Measurements from ENCODE around the gene SLC35G6.
A peak's percentile ranks its signal among the peaks of the same experiment; 100 is the strongest.
"Not testable (repeated sequence)": the region's sequence is repeated elsewhere in the genome, so short reads cannot be mapped to it uniquely, and the experiment has no call there.

SLC35G6 gene

GRCh38 chr17:7478276-7479212 is 2.7 kb upstream of the SLC35G6 start:
- peak in 1 of 2 donors; percentile 33 for DNase-seq (ENCODE audit: low read depth in 2 of 2)

DNA sequence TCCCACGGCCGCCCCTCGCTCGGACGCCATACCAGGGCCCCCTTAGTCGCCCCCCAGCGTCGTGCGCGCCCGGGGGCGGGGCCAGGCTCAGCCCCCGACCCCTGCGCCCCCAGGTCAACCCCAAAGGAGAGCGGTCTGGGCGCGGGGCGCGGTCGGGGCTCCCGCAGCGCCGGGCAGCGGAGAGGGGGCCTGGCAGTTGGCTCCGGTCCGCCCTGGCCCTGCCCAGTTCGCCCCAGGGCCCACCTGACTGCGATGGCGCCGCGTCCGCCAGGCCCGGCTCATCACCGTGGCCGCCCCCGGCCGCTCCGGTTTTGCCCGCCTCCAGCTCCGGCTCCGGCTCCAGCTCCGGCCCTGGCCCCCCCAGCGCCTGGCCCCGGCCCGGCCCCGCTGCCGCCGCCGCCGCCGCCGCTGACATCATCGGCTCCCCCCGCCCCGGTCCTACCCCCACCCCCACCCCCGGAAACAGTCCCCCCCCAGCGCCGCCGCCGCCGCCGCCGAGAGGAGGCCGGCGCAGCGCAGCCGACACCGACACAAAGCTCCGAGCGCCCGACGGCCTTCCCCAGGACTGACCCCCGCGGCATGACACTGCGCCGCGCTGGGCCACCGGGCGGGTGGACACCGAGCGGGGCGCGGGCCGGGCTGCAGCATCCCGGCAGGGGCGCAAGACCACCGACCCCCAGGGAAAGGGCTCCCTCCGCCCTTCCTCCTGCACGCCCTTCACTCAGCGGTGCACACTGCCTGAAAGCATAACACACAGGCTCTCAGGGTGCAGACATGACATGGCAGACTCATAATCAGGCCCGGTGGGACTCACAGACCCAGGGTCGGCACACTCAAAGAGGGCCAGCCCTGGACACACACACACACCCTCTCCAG is 1.8 kb upstream of the SLC35G6 start, which contains the start of gene ZBTB4:
ZBTB4 (minus strand) TSS at position 419 of the 876 bp plus-strand sequence. CDS start 12,830 bp downstream, outside the sequence.
- peak in 1 of 2 donors; percentile 19 for DNase-seq (ENCODE audit: low read depth in 2 of 2)

DNA sequence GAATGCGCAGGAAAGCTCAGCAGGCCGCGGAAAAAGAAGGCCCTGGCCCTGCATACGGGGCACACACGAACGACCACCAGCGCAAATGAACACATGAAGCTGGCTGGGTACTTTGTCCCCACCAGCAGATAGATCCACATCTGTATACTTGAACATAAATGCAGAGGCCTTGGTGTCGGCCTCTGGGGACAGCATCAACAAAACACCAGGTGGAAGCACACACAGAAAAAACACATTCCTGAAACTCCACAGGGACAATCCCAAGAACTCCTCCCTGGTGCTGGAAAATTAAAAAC is 1.2 kb upstream of the SLC35G6 start:
- no peak for DNase-seq (ENCODE audit: low read depth in 2 of 2)

DNA sequence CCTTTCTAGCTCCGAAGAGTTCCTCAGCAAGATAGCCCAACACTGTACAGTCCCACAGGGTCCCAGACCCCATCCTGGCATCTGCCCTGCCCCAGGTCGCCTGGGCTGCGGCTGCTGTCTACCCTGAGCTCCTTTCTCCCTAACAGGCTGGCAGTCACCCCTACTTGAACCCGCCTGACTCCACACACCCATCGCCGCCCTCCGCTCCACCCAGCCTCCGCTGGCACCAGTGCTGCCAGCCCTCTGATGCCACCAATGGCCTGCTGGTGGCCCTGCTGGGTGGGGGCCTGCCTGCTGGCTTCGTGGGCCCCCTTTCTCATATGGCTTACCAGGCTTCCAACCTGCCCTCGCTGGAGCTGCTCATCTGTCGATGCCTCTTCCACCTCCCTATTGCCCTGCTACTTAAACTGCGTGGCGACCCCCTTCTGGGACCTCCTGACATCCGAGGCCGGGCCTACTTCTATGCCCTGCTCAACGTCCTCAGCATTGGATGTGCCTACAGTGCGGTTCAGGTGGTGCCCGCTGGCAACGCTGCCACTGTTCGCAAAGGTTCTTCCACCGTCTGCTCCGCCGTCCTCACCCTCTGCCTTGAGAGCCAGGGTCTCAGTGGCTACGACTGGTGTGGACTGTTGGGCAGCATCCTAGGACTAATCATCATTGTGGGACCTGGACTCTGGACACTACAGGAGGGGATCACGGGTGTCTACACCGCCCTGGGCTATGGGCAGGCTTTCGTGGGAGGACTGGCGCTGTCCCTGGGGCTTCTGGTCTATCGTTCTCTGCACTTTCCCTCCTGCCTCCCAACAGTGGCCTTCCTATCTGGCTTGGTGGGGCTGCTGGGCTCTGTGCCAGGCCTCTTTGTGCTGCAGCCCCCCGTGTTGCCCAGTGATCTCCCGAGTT is 846 bp downstream of the SLC35G6 start:
- DNase-seq (ENCODE audit: low read depth in 2 of 2), result not testable (repeated sequence)

GRCh38 chr17:7482742-7483088 is 1.5 kb downstream of the SLC35G6 start:
- DNase-seq (ENCODE audit: low read depth in 2 of 2), result not testable (repeated sequence)

GRCh38 chr17:7483255-7484066 is 2.2 kb downstream of the SLC35G6 start:
- peak; percentile 88 to 91 for DNase-seq (ENCODE audit: low read depth in 2 of 2)

DNA sequence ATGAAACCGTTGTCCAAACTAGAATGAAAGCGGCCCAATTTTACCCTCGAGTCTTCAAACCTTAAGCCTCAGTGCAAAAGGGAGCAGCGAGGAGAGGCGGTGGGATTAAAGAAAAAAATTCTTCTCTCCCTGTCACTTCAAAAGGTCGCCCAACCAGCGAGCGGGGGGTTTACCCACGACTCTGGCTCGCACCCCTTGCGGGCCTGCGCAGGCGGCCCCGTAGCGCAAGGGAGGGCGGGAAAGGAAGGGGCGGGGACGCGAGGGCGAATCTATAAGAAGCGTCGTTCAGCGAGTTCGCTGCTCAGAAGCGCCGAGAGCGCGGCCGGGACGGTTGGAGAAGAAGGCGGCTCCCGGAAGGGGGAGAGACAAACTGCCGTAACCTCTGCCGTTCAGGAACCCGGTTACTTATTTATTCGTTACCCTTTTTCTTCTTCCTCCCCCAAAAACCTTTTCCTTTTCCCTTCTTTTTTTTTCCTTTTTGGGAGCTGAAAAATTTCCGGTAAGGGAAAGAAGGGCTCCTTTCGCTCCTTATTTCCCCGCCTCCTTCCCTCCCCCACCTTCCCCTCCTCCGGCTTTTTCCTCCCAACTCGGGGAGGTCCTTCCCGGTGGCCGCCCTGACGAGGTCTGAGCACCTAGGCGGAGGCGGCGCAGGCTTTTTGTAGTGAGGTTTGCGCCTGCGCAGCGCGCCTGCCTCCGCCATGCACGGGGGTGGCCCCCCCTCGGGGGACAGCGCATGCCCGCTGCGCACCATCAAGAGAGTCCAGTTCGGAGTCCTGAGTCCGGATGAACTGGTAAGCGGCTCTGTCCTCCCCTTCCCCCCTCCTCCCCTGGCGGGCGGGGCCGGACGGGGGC is 3.0 kb downstream of the SLC35G6 start, which contains the start of gene POLR2A:
POLR2A (plus strand) TSS at position 300 of the 852 bp plus-strand sequence.
- DNase-seq (ENCODE audit: low read depth in 2 of 2), result peak; percentile 95 to 96

DNA sequence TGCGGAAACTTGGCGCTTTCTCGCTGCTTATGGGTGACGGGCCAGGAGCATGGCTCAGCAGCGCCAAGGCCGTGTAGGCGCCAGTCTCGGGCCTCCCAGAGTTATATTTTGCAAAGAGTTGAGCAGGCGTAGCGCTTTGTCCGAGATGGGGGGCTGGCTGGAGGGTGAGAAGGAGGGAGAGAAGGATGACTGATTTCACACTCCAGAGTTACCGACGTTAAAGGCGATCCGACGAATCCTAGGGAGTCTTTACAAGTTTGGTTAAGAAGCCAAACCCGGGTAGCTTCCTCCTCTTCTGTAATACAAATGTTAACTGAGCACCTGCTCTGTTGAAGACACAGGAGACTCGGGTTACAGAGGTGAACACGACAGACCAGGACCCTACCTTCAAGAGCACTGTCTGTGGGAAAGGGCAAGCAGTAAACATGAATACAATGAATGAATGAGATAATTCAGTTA is 3.7 kb downstream of the SLC35G6 start:
- no peak for DNase-seq (ENCODE audit: low read depth in 2 of 2)

DNA sequence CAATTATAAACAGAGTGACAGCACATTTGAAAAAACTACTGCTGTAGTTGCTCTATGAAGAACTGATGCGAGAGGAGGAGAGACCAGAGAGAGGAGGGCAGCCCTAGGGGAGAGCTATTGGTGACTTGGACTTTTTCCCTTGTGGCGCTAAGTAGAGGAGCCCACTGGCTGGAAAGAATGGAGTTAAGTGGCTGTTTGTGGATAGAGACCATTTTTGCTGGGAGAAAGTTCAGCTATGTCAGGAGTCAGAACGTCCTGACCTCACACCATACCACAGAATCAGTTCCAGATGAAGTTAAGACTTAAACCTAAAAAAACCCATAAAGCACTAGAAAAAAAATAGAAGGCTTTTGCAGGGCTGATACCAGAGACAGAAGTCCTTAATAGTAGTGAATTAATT is 4.9 kb downstream of the SLC35G6 start:
- no peak for DNase-seq (ENCODE audit: low read depth in 2 of 2)

- DNase-seq (ENCODE audit: low read depth in 2 of 2), result no peak
These were observed 8.9 kb downstream of the SLC35G6 start for GRCh38 chr17:7490144-7490543.

- DNase-seq (ENCODE audit: low read depth in 2 of 2), result no peak
These were observed 10.3 kb downstream of the SLC35G6 start for GRCh38 chr17:7491583-7491982.

DNA sequence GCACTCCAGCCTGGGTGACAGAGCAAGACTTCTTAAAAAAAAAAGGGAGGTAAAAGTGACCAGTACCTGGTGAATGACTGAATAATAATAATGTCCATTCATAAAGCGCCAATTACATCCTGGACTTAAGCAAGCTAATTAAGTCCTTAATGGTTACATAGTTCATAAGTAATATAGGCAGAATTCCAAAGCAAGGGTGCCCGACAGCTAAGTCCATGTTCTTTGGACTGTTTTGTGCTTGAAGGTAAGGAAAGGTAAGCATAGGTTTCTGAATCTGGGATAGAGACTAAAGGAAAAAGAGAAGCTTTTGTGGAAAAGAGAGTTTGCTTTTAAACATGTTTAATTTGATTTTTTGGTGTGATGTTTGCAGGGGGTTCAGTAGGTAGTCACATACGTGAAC is 12.7 kb downstream of the SLC35G6 start:
- no peak for DNase-seq (ENCODE audit: low read depth in 2 of 2)

DNA sequence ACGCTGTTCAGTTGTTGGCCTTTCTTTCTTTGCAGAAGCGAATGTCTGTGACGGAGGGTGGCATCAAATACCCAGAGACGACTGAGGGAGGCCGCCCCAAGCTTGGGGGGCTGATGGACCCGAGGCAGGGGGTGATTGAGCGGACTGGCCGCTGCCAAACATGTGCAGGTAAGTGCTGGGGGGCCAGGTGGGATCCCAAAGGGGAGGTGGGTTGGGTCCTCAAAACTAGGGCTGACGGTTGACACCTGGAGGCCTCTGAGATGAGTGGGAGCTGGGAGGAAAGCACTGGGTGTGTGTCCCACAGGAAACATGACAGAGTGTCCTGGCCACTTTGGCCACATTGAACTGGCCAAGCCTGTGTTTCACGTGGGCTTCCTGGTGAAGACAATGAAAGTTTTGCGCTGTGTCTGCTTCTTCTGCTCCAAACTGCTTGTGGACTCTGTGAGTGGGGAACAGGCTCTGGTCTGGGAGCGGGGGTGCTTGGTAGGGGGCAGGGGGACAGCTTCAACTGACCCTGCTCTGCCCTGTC is 14.7 kb downstream of the SLC35G6 start:
- no peak for DNase-seq (ENCODE audit: low read depth in 2 of 2)

DNA sequence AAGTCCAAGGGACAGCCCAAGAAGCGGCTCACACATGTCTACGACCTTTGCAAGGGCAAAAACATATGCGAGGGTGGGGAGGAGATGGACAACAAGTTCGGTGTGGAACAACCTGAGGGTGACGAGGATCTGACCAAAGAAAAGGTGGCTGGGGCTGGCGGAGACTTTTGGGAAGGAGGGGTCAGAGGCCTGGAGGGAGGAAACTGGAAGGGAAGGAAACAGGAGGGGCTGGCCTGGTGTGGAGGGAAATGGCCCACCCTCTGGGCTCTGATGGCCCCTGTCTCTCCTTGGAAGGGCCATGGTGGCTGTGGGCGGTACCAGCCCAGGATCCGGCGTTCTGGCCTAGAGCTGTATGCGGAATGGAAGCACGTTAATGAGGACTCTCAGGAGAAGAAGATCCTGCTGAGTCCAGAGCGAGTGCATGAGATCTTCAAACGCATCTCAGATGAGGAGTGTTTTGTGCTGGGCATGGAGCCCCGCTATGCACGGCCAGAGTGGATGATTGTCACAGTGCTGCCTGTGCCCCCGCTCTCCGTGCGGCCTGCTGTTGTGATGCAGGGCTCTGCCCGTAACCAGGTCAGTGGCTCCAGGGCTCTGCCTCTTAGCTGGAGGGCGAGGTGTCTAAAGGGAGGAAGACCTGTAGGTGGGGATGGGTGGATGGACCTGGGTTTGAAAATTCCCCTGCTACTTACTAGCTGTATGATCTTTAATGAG is 15.4 kb downstream of the SLC35G6 start:
- no peak for DNase-seq (ENCODE audit: low read depth in 2 of 2)

DNA sequence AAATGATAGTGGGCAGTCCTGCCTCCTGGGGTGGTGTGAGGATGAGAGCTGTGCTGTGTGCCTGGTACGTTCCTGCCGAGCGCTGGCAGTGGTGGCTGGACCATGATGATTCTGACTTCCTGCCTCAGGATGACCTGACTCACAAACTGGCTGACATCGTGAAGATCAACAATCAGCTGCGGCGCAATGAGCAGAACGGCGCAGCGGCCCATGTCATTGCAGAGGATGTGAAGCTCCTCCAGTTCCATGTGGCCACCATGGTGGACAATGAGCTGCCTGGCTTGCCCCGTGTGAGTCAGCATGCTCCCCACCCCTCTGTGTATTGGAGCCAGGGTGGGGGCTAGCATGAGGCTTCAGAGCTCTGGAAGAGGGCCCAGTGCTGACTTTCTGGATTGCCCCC is 16.0 kb downstream of the SLC35G6 start:
- no peak for DNase-seq (ENCODE audit: low read depth in 2 of 2)

DNA sequence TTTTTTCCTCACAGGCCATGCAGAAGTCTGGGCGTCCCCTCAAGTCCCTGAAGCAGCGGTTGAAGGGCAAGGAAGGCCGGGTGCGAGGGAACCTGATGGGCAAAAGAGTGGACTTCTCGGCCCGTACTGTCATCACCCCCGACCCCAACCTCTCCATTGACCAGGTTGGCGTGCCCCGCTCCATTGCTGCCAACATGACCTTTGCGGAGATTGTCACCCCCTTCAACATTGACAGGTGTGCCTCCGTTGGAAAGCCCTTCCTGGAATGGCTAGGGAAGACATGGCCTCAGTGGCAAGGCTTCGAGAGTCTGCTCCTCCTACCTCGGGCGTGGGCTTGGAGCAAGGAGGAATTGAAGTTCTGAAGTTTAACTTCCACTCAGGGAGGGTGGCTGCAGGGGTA is 16.4 kb downstream of the SLC35G6 start:
- DNase-seq (ENCODE audit: low read depth in 2 of 2), result no peak

DNA sequence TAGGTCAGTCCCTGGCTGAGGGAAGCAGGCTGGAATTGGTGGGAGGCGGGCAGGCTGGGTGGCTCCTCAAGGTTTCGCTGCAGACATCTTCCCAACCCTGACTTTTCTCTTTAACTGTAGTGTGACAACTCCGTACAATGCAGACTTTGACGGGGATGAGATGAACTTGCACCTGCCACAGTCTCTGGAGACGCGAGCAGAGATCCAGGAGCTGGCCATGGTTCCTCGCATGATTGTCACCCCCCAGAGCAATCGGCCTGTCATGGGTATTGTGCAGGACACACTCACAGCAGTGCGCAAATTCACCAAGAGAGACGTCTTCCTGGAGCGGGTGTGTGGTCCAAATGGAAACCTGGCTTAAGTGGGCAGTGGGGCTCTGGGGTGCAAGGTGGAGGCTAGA is 17.9 kb downstream of the SLC35G6 start:
- DNase-seq (ENCODE audit: low read depth in 2 of 2), result no peak

DNA sequence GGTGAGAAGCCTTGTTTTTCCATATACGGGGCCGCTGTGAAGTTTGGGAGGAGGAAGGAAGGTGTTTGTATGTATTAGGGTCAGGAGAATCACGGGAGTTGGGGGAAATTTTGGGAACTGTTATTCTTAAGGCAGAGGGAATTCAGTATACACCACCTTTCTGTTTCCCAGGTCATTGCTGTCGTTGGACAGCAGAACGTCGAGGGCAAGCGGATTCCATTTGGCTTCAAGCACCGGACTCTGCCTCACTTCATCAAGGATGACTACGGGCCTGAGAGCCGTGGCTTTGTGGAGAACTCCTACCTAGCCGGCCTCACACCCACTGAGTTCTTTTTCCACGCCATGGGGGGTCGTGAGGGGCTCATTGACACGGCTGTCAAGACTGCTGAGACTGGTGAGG is 20.5 kb downstream of the SLC35G6 start:
- DNase-seq (ENCODE audit: low read depth in 2 of 2), result no peak

Measured in activated CD8-positive, alpha-beta memory T cell treated with anti-CD3 and anti-CD28 coated beads for 4 hours (primary cell).